ENCODE results near the gene FGD2. TPM values are rescaled to one million over a fixed set of nuclear protein-coding genes. Genes with fewer than 3 reads are reported as not detected.
A peak's percentile ranks its signal among the peaks of the same experiment; 100 is the strongest.

Gene FGD2
- total RNA-seq, 1 donor from 2014 or later = not detected

GRCh38 chr6:37019065-37019450 lies 13.6 kb downstream of the FGD2 start:
- H3K9me3 Mint-ChIP-seq (ENCODE audit: low read depth) = no peaks in the 10 kb centered on the region
- no peak for TF ChIP-seq CTCF (IDR thresholded peaks at IDR 0.05; ENCODE audit: unreplicated experiment)
- no peak overlapping the region for H3K27ac Mint-ChIP-seq
- DNase-seq (ENCODE audit: low spot score, unreplicated experiment) = no peak
- H3K4me1 Mint-ChIP-seq (ENCODE audit: low read depth) = peaks cover 19% of the 10 kb centered on the region
- H3K4me3 Mint-ChIP-seq (ENCODE audit: low read depth) = no peak overlapping the region
- H3K36me3 Mint-ChIP-seq (ENCODE audit: insufficient read depth) = no peaks in the 10 kb centered on the region
- H3K27me3 Mint-ChIP-seq = peaks cover 10% of the 10 kb centered on the region

- TF ChIP-seq CTCF (IDR thresholded peaks at IDR 0.05; ENCODE audit: unreplicated experiment) = no peak
- Mint-ChIP-seq H3K27ac (no peak overlapping the region), H3K27me3 (peaks cover 14% of the 10 kb centered on the region), H3K4me1 (ENCODE audit: low read depth) (peaks cover 21% of the 10 kb centered on the region), H3K9me3 (ENCODE audit: low read depth) (no peaks in the 10 kb centered on the region), H3K36me3 (ENCODE audit: insufficient read depth) (no peaks in the 10 kb centered on the region), H3K4me3 (ENCODE audit: low read depth) (no peak overlapping the region)
- no peak for DNase-seq (ENCODE audit: low spot score, unreplicated experiment)
Observed at GRCh38 chr6:37020381-37020780, 14.9 kb downstream of the FGD2 start.

- TF ChIP-seq CTCF (IDR thresholded peaks at IDR 0.05; ENCODE audit: unreplicated experiment) = no peak
- Mint-ChIP-seq H3K27ac (no peak overlapping the region), H3K9me3 (ENCODE audit: low read depth) (no peaks in the 10 kb centered on the region), H3K36me3 (ENCODE audit: insufficient read depth) (no peaks in the 10 kb centered on the region), H3K27me3 (peaks cover 15% of the 10 kb centered on the region), H3K4me3 (ENCODE audit: low read depth) (no peak overlapping the region), H3K4me1 (ENCODE audit: low read depth) (peaks cover 21% of the 10 kb centered on the region)
- no peak for DNase-seq (ENCODE audit: low spot score, unreplicated experiment)
Observed at GRCh38 chr6:37020812-37021211, 15.4 kb downstream of the FGD2 start.

GRCh38 chr6:37021356-37022129 lies 16.1 kb downstream of the FGD2 start:
- TF ChIP-seq CTCF (IDR thresholded peaks at IDR 0.05; ENCODE audit: unreplicated experiment) = peak; percentile 29
- H3K4me1 Mint-ChIP-seq (ENCODE audit: low read depth) = peaks cover 21% of the 10 kb centered on the region
- H3K27me3 Mint-ChIP-seq = peaks cover 18% of the 10 kb centered on the region
- no peaks in the 10 kb centered on the region for H3K36me3 Mint-ChIP-seq (ENCODE audit: insufficient read depth)
- H3K4me3 Mint-ChIP-seq (ENCODE audit: low read depth) = no peak overlapping the region
- no peak for DNase-seq (ENCODE audit: low spot score, unreplicated experiment)
- H3K27ac Mint-ChIP-seq = no peak overlapping the region
- H3K9me3 Mint-ChIP-seq (ENCODE audit: low read depth) = no peaks in the 10 kb centered on the region

GRCh38 chr6:37022135-37022863 lies 16.8 kb downstream of the FGD2 start:
- Mint-ChIP-seq H3K27ac (peak overlapping the region; percentile 34), H3K4me1 (ENCODE audit: low read depth) (peaks cover 21% of the 10 kb centered on the region), H3K4me3 (ENCODE audit: low read depth) (no peak overlapping the region), H3K9me3 (ENCODE audit: low read depth) (no peaks in the 10 kb centered on the region), H3K27me3 (peaks cover 18% of the 10 kb centered on the region), H3K36me3 (ENCODE audit: insufficient read depth) (no peaks in the 10 kb centered on the region)
- no peak for TF ChIP-seq CTCF (IDR thresholded peaks at IDR 0.05; ENCODE audit: unreplicated experiment)
- no peak for DNase-seq (ENCODE audit: low spot score, unreplicated experiment)
